Lower lobe of right lung (tissue), 2 donors: ENCODE data around the gene SERP2. TPM values are rescaled to one million over a fixed set of nuclear protein-coding genes. Genes with fewer than 3 reads are reported as not detected.

Experiments
- ATAC-seq, 2 donors: fragments of 200-7000 bp; cut with Tn5 transposase; one replicate each; pipeline ENCODE4 v1.9.1; 2020 to 2022; ENCODE audit warnings: mild to moderate bottlenecking in 2 of 2, moderate library complexity in 2 of 2
- DNase-seq: peaks from one replicate; pipeline ENCODE4 v3.0.0-alpha.2; 2020
- H3K27ac ChIP-seq: fragments of 200-600 bp; one replicate; pipeline ENCODE4 v1.8.0; 2022
- H3K27me3 ChIP-seq: fragments of 200-600 bp; one replicate; pipeline ENCODE4 v1.8.0; 2022; ENCODE audit warnings: low read depth
- H3K36me3 ChIP-seq: fragments of 200-600 bp; one replicate; pipeline ENCODE4 v1.8.0; 2022; ENCODE audit warnings: mild to moderate bottlenecking
- H3K4me1 ChIP-seq: fragments of 200-600 bp; one replicate; pipeline ENCODE4 v1.8.0; 2022
- H3K4me3 ChIP-seq: fragments of 200-600 bp; one replicate; pipeline ENCODE4 v1.8.0; 2022; ENCODE audit warnings: mild to moderate bottlenecking
- H3K9me3 ChIP-seq: fragments of 200-600 bp; one replicate; pipeline ENCODE4 v1.8.0; 2022
- intact Hi-C: fragments of 100-400 bp; cut with DNase I; formaldehyde crosslinking; loops from one replicate; pipeline ENCODE4 v1.11.0; 2022
- total RNA-seq: library from RNA; stranded (reverse); fragmentation: NEBNext Ultra II Directional; extraction: Animal tissue kit (Norgen Biotek cat#: 25700); gene quantifications from one replicate; pipeline ENCODE4 v1.2.1, GENCODE V29; 2021
- TF ChIP-seq, protein P1 (sequence below): fragments of 200-600 bp; IDR thresholded peaks from one replicate; pipeline ENCODE4 v1.8.0; 2022; ENCODE audit warnings: antibody characterized with exemption, mild to moderate bottlenecking
- donor health status: DM: no; HTN: yes; CAD: no; lungs with severe emphysema.

Gene SERP2
- total RNA-seq, 1 donor from 2014 or later: 3.7 TPM

DNA sequence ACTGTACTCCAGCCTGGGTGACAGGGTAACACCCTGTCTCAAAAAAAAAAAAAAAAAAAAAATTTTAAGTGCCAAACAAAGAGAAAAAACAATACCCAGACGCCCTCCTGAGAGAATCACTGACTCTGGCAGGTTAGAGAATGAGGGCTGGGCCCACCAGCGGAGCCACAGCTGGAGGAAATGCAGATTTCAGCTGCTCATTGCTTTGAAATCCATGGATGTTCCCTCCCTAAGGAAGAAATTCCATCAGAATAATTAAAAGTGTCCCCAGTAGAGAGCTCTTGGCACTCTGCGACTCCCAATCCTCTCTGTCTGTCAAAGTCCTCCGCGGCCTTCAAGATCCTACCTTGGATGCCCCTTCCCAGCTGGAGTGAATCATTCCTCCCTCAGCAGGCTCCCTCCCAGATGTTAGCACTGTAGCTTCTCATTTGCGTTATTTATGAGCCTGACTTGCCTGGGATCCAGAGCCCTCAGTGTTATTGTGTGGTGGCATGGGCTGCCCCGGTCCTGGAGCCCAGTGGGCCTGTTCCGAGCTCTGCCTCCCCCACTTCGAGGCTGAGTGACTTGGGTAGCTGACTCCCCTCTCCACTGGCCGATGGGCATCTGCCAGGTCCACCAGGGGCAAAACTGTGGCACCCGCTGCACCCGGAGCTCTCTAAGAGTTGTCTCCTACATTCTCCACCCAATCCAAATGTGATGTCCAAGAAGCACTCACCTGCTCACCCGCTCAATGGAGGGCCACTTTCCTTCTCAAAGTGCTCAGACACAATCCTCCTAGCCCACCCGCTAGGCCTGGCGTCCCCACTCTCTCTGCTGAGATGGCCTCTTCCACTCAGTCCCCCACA lies 47.0 kb downstream of the SERP2 start:
- Histone ChIP-seq H3K27ac (no peak overlapping the region), H3K27me3 (no peaks in the 10 kb centered on the region), H3K4me3 (no peak overlapping the region), H3K9me3 (no peaks in the 10 kb centered on the region), H3K4me1 (no peaks in the 10 kb centered on the region), H3K36me3 (no peaks in the 10 kb centered on the region)
- no peak for DNase-seq
- TF ChIP-seq, protein P1, sequence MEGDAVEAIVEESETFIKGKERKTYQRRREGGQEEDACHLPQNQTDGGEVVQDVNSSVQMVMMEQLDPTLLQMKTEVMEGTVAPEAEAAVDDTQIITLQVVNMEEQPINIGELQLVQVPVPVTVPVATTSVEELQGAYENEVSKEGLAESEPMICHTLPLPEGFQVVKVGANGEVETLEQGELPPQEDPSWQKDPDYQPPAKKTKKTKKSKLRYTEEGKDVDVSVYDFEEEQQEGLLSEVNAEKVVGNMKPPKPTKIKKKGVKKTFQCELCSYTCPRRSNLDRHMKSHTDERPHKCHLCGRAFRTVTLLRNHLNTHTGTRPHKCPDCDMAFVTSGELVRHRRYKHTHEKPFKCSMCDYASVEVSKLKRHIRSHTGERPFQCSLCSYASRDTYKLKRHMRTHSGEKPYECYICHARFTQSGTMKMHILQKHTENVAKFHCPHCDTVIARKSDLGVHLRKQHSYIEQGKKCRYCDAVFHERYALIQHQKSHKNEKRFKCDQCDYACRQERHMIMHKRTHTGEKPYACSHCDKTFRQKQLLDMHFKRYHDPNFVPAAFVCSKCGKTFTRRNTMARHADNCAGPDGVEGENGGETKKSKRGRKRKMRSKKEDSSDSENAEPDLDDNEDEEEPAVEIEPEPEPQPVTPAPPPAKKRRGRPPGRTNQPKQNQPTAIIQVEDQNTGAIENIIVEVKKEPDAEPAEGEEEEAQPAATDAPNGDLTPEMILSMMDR: no peak
- intact Hi-C loops: no loop called here
- no peak for ATAC-seq

DNA sequence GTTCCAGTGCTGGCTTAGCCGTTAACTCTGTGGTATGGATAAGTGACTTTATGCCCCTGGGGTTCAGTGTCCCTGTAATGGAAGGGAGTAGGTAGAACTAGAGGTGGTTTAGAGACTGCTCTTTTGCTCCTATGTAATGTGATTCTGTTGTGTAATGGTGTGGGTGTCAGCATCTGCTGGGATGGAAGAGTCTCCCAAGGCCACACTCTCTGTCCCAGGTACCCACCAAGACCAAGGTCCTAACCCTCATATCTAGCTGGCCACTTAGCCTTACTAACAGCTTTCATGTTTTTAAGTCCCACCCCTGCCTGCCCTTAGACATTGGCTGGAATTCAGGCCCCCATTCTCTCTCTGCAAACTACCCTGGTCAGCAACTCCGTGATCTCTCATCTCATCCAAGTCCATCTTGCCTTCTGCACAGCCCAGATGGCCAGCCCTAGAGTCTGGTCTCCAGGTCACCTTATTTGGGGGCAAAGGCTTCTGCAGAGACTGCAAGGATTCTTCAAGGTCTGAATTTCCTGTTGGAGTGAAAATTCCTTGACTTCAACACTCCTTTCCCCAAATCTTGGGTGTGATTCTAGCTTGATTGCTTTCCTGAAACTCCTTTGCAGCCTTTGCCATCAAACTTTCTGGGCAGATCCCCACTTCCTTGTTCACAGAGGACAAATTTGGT lies 48.4 kb downstream of the SERP2 start:
- TF ChIP-seq, protein P1: no peak
- no peak overlapping the region for H3K4me3 ChIP-seq
- intact Hi-C loops: no loop called here
- H3K36me3 ChIP-seq: no peaks in the 10 kb centered on the region
- no peaks in the 10 kb centered on the region for H3K4me1 ChIP-seq
- no peak overlapping the region for H3K27ac ChIP-seq
- H3K9me3 ChIP-seq: no peaks in the 10 kb centered on the region
- no peaks in the 10 kb centered on the region for H3K27me3 ChIP-seq
- ATAC-seq (no peak), DNase-seq (no peak)

- intact Hi-C loops: no loop called here
- Histone ChIP-seq H3K4me1 (no peaks in the 10 kb centered on the region), H3K27ac (no peak overlapping the region), H3K9me3 (no peaks in the 10 kb centered on the region), H3K36me3 (no peaks in the 10 kb centered on the region), H3K27me3 (no peaks in the 10 kb centered on the region), H3K4me3 (no peak overlapping the region)
- TF ChIP-seq, protein P1: no peak
- no peak for DNase-seq
- no peak for ATAC-seq
Observed at GRCh38 chr13:44422755-44423643, 49.4 kb downstream of the SERP2 start.

- H3K36me3 ChIP-seq: no peaks in the 10 kb centered on the region
- intact Hi-C loops: no loop called here
- TF ChIP-seq, protein P1: no peak
- no peaks in the 10 kb centered on the region for H3K9me3 ChIP-seq
- no peaks in the 10 kb centered on the region for H3K4me1 ChIP-seq
- no peak for ATAC-seq
- H3K4me3 ChIP-seq: no peak overlapping the region
- H3K27me3 ChIP-seq: no peaks in the 10 kb centered on the region
- DNase-seq: no peak
- H3K27ac ChIP-seq: no peak overlapping the region
Observed at GRCh38 chr13:44423824-44424223, 50.2 kb downstream of the SERP2 start.

- ATAC-seq: no peak
Observed at GRCh38 chr13:44425041-44425814, 51.6 kb downstream of the SERP2 start.

More at GRCh38 chr13:44425041-44425814, 51.6 kb downstream of the SERP2 start:
- H3K27me3 ChIP-seq: no peaks in the 10 kb centered on the region
- no peaks in the 10 kb centered on the region for H3K4me1 ChIP-seq
- H3K9me3 ChIP-seq: no peaks in the 10 kb centered on the region
- H3K36me3 ChIP-seq: no peaks in the 10 kb centered on the region
- DNase-seq: no peak
- H3K4me3 ChIP-seq: no peak overlapping the region
- intact Hi-C loops: no loop called here
- H3K27ac ChIP-seq: no peak overlapping the region
- TF ChIP-seq, protein P1: no peak
